Brain microvascular endothelial cell (primary cell): ENCODE data around the gene KIF7.

Source experiments
- DNase-seq: peaks from one replicate; pipeline ENCODE4 v3.0.0-alpha.2; 2020
- H3K27ac ChIP-seq: fragments of 250-450 bp; sonication (Bioruptor Pico); 2 replicates; pipeline ENCODE4 v1.5.1; 2020; ENCODE audit warnings: mild to moderate bottlenecking, moderate library complexity
- H3K27me3 ChIP-seq: fragments of 250-450 bp; sonication (Bioruptor Pico); replicated peaks from 2 replicates; pipeline ENCODE4 v1.5.1; 2020; ENCODE audit warnings: mild to moderate bottlenecking
- H3K36me3 ChIP-seq: fragments of 250-450 bp; sonication (Bioruptor Pico); replicated peaks from 2 replicates; pipeline ENCODE4 v1.5.1; 2020; ENCODE audit warnings: mild to moderate bottlenecking
- H3K4me3 ChIP-seq: 2 replicates; pipeline ENCODE4 v1.5.1; 2011; ENCODE audit warnings: low read depth, mild to moderate bottlenecking, control low read depth, low read length, moderate library complexity
- CTCF ChIP-seq: IDR thresholded peaks from 2 replicates; pipeline ENCODE4 v1.5.1; 2011; ENCODE audit warnings: low read depth, mild to moderate bottlenecking, moderate library complexity, low read length, control low read depth, inconsistent platforms; ENCODE audit errors: missing control alignments
- in situ Hi-C: cut with HindIII; loops from 2 replicates; pipeline ENCODE4 v1.10.0; 2017; ENCODE audit warnings: low sequenced_read_pairs, low pct_ligation_motif_present

The KIF7 gene

GRCh38 chr15:89642106-89642505 lies 13.2 kb downstream of the KIF7 start:
- DNase-seq, result no peak
- no peak for TF ChIP-seq CTCF
- Histone ChIP-seq H3K27ac (no peak overlapping the region), H3K27me3 (no peaks in the 10 kb centered on the region), H3K36me3 (peaks cover 16% of the 10 kb centered on the region), H3K4me3 (no peak overlapping the region)
- in situ Hi-C loops, result no loop called here

- TF ChIP-seq CTCF, result no peak
- H3K27me3 ChIP-seq, result no peaks in the 10 kb centered on the region
- H3K4me3 ChIP-seq, result no peak overlapping the region
- in situ Hi-C loops, result no loop called here
- H3K36me3 ChIP-seq, result peaks cover 13% of the 10 kb centered on the region
- H3K27ac ChIP-seq, result no peak overlapping the region
- DNase-seq, result no peak
Measured at GRCh38 chr15:89641053-89641452, 14.2 kb downstream of the KIF7 start.

GRCh38 chr15:89640245-89640644 lies 15.0 kb downstream of the KIF7 start:
- no peak for DNase-seq
- Histone ChIP-seq H3K27ac (no peak overlapping the region), H3K4me3 (no peak overlapping the region), H3K36me3 (peaks cover 13% of the 10 kb centered on the region), H3K27me3 (no peaks in the 10 kb centered on the region)
- in situ Hi-C loops, result no loop called here
- no peak for TF ChIP-seq CTCF

GRCh38 chr15:89633585-89633984 lies 21.7 kb downstream of the KIF7 start:
- TF ChIP-seq CTCF, result no peak
- DNase-seq, result no peak
- in situ Hi-C loops, result no loop called here
- H3K27ac ChIP-seq, result no peak overlapping the region
- peaks cover 41% of the 10 kb centered on the region for H3K36me3 ChIP-seq
- no peak overlapping the region for H3K4me3 ChIP-seq
- no peaks in the 10 kb centered on the region for H3K27me3 ChIP-seq

- DNase-seq, result no peak
- no peak overlapping the region for H3K27ac ChIP-seq
- in situ Hi-C loops, result no loop called here
- no peaks in the 10 kb centered on the region for H3K27me3 ChIP-seq
- TF ChIP-seq CTCF, result no peak
- H3K4me3 ChIP-seq, result no peak overlapping the region
- peaks cover 49% of the 10 kb centered on the region for H3K36me3 ChIP-seq
Measured at GRCh38 chr15:89632563-89633430, 22.5 kb downstream of the KIF7 start.

- peaks cover 58% of the 10 kb centered on the region for H3K36me3 ChIP-seq
- DNase-seq, result no peak
- in situ Hi-C loops, result no loop called here
Measured at GRCh38 chr15:89631902-89632264, 23.4 kb downstream of the KIF7 start.

More at GRCh38 chr15:89631902-89632264, 23.4 kb downstream of the KIF7 start:
- H3K27ac ChIP-seq, result no peak overlapping the region
- H3K4me3 ChIP-seq, result no peak overlapping the region
- TF ChIP-seq CTCF, result no peak
- H3K27me3 ChIP-seq, result no peaks in the 10 kb centered on the region
